Raji (cell line): ENCODE measurements around the gene NR6A1.

ENCODE experiments used
- POLR2A ChIP-seq: IDR thresholded peaks from 2 replicates; pipeline ENCODE4 v1.6.1; 2011; ENCODE audit warnings: low read depth, low read length, control low read depth; ENCODE audit not compliant: insufficient read depth

The NR6A1 gene

GRCh38 chr9:124482431-124483031 is 288.6 kb downstream of the NR6A1 start:
- no peak for TF ChIP-seq POLR2A

GRCh38 chr9:124481115-124481514 is 290.0 kb downstream of the NR6A1 start:
- no peak for TF ChIP-seq POLR2A

GRCh38 chr9:124480621-124480981 is 290.5 kb downstream of the NR6A1 start:
- TF ChIP-seq POLR2A, result no peak

GRCh38 chr9:124479947-124480620 is 291.0 kb downstream of the NR6A1 start:
- TF ChIP-seq POLR2A, result no peak

GRCh38 chr9:124479371-124479770 is 291.7 kb downstream of the NR6A1 start:
- TF ChIP-seq POLR2A, result no peak

- no peak for TF ChIP-seq POLR2A
These were observed 292.8 kb downstream of the NR6A1 start for GRCh38 chr9:124478354-124478753.

GRCh38 chr9:124477648-124478285 is 293.3 kb downstream of the NR6A1 start:
- TF ChIP-seq POLR2A, result no peak

GRCh38 chr9:124477211-124477647 is 293.9 kb downstream of the NR6A1 start:
- no peak for TF ChIP-seq POLR2A

- no peak for TF ChIP-seq POLR2A
These were observed 295.0 kb downstream of the NR6A1 start for GRCh38 chr9:124475868-124476690.

GRCh38 chr9:124475158-124475867 is 295.8 kb downstream of the NR6A1 start:
- no peak for TF ChIP-seq POLR2A

GRCh38 chr9:124474151-124474550 is 297.0 kb downstream of the NR6A1 start:
- TF ChIP-seq POLR2A, result no peak

- no peak for TF ChIP-seq POLR2A
These were observed 297.8 kb downstream of the NR6A1 start for GRCh38 chr9:124473310-124473709.

- TF ChIP-seq POLR2A, result no peak
These were observed 298.3 kb downstream of the NR6A1 start for GRCh38 chr9:124472770-124473169.

GRCh38 chr9:124471761-124472160 is 299.4 kb downstream of the NR6A1 start:
- TF ChIP-seq POLR2A, result no peak

- no peak for TF ChIP-seq POLR2A
These were observed 300.4 kb downstream of the NR6A1 start for GRCh38 chr9:124470726-124471125.
